Tibial artery (tissue), 4 donors: ENCODE measurements around the gene KCNIP4.

Experiments
- DNase-seq, 2 donors: peaks; one replicate each; pipeline ENCODE4 v3.0.0-alpha.2; 2019
- H3K27ac ChIP-seq, 2 donors: fragments of 200-600 bp; sonication (generic) in 1 of 2; 1 replicate in 1 of 2; 2 replicates in 1 of 2; pipeline ENCODE4 v1.5.1; 2018 to 2019; ENCODE audit warnings: mild to moderate bottlenecking in 1 of 2
- H3K27me3 ChIP-seq, 2 donors: fragments of 200-600 bp; sonication (generic) in 1 of 2; one replicate each; pipeline versions ENCODE4 v1.5.1 to v1.6.0; 2016 to 2019
- H3K36me3 ChIP-seq, 3 donors: fragments of 200-600 bp; sonication (generic) in 2 of 3; one replicate each; pipeline ENCODE4 v1.5.1; 2016 to 2019; ENCODE audit warnings: mild to moderate bottlenecking in 2 of 3
- H3K4me1 ChIP-seq, 4 donors: fragments of 200-600 bp; sonication (generic) in 2 of 4; 1 replicate in 3 of 4; 2 replicates in 1 of 4; pipeline ENCODE4 v1.5.1; 2016 to 2019
- H3K4me3 ChIP-seq, 2 donors: fragments of 200-600 bp; sonication (generic) in 1 of 2; 1 replicate in 1 of 2; 2 replicates in 1 of 2; pipeline ENCODE4 v1.5.1; 2018 to 2019; ENCODE audit warnings: mild to moderate bottlenecking in 2 of 2
- H3K9me3 ChIP-seq, 3 donors: fragments of 200-600 bp; sonication (generic) in 1 of 3; one replicate each; pipeline ENCODE4 v1.5.1; 2016 to 2019
- CTCF ChIP-seq, 2 experiments: fragments of 200-600 bp in 1 of 2; fragments of 450-650 bp in 1 of 2; IDR thresholded peaks; one replicate each; pipeline ENCODE4 v1.5.1; 2017 to 2019; ENCODE audit warnings: antibody characterized with exemption in 2 of 2, mild to moderate bottlenecking in 1 of 2, moderate library complexity in 1 of 2
- intact Hi-C: fragments of 100-400 bp; cut with DNase I; formaldehyde crosslinking; loops from one replicate; pipeline ENCODE4 v1.15.0; 2023; ENCODE audit warnings: low total_unique reads

The KCNIP4 gene

GRCh38 chr4:21652508-21653231, 295.9 kb downstream of the KCNIP4 start:
- intact Hi-C loops: no loop called here
- DNase-seq: no peak
- Histone ChIP-seq H3K4me3 (no peak overlapping the region), H3K4me1 (no peaks in the 10 kb centered on the region), H3K36me3 (no peaks in the 10 kb centered on the region), H3K9me3 (no peaks in the 10 kb centered on the region), H3K27ac (no peak overlapping the region), H3K27me3 (no peaks in the 10 kb centered on the region)
- no peak for TF ChIP-seq CTCF (IDR thresholded peaks at IDR 0.05)

- DNase-seq: no peak
- H3K4me3 ChIP-seq: no peak overlapping the region
- no peaks in the 10 kb centered on the region for H3K4me1 ChIP-seq
- TF ChIP-seq CTCF (IDR thresholded peaks at IDR 0.05): no peak
- H3K27ac ChIP-seq: no peak overlapping the region
- no peaks in the 10 kb centered on the region for H3K9me3 ChIP-seq
- no peaks in the 10 kb centered on the region for H3K36me3 ChIP-seq
- intact Hi-C loops: no loop called here
- H3K27me3 ChIP-seq: no peaks in the 10 kb centered on the region
These were observed 299.0 kb downstream of the KCNIP4 start for GRCh38 chr4:21649391-21650090.

- Histone ChIP-seq H3K4me3 (no peak overlapping the region), H3K27me3 (no peaks in the 10 kb centered on the region), H3K4me1 (no peaks in the 10 kb centered on the region), H3K9me3 (no peaks in the 10 kb centered on the region), H3K36me3 (no peaks in the 10 kb centered on the region), H3K27ac (no peak overlapping the region)
- intact Hi-C loops: no loop called here
- no peak for TF ChIP-seq CTCF (IDR thresholded peaks at IDR 0.05)
- DNase-seq: no peak
These were observed 302.8 kb downstream of the KCNIP4 start for GRCh38 chr4:21645776-21646175.

GRCh38 chr4:21641696-21642095, 306.9 kb downstream of the KCNIP4 start:
- Histone ChIP-seq H3K27me3 (no peaks in the 10 kb centered on the region), H3K4me3 (no peak overlapping the region), H3K27ac (no peak overlapping the region), H3K36me3 (no peaks in the 10 kb centered on the region), H3K9me3 (no peaks in the 10 kb centered on the region), H3K4me1 (no peaks in the 10 kb centered on the region)
- no peak for TF ChIP-seq CTCF (IDR thresholded peaks at IDR 0.05)
- intact Hi-C loops: no loop called here
- DNase-seq: no peak

DNA sequence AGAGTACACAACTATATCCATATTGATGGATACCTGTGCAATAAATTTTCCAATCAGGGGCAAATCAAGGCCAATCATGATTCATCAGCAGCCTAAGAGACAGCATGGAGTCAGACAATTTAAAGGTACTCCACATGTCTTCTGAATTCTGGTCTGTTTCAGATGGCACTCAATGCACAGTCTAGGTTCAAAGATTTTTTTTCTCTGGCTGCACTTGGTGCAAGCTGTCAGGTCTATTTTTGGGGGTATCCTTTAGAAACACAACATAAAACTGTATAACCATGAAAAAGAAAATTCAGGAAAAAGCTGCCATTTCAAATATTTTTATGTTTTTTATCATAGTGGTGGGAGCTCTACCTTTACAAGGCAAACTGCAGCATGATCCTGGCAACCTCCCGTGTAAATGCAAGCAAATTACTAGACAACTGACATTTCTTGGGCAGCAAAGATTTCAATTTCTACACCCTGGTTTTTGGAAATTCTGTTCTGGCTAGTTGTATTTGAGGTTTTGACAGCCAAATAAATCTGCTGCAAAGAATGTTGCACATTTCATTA, 310.3 kb downstream of the KCNIP4 start:
- H3K36me3 ChIP-seq: no peaks in the 10 kb centered on the region
- H3K27me3 ChIP-seq: no peaks in the 10 kb centered on the region
- no peak for DNase-seq
- no peak overlapping the region for H3K27ac ChIP-seq
- TF ChIP-seq CTCF (IDR thresholded peaks at IDR 0.05): no peak
- H3K4me1 ChIP-seq: no peaks in the 10 kb centered on the region
- intact Hi-C loops: no loop called here
- no peak overlapping the region for H3K4me3 ChIP-seq
- no peaks in the 10 kb centered on the region for H3K9me3 ChIP-seq
